ENCODE results near the gene PGAM2.

- TF ChIP-seq, protein P1, sequence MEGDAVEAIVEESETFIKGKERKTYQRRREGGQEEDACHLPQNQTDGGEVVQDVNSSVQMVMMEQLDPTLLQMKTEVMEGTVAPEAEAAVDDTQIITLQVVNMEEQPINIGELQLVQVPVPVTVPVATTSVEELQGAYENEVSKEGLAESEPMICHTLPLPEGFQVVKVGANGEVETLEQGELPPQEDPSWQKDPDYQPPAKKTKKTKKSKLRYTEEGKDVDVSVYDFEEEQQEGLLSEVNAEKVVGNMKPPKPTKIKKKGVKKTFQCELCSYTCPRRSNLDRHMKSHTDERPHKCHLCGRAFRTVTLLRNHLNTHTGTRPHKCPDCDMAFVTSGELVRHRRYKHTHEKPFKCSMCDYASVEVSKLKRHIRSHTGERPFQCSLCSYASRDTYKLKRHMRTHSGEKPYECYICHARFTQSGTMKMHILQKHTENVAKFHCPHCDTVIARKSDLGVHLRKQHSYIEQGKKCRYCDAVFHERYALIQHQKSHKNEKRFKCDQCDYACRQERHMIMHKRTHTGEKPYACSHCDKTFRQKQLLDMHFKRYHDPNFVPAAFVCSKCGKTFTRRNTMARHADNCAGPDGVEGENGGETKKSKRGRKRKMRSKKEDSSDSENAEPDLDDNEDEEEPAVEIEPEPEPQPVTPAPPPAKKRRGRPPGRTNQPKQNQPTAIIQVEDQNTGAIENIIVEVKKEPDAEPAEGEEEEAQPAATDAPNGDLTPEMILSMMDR (IDR thresholded peaks at IDR 0.05): no peak
- TF ChIP-seq POLR2A (IDR thresholded peaks at IDR 0.05) (no peak), EP300 (IDR thresholded peaks at IDR 0.05) (no peak), POLR2AphosphoS5 (IDR thresholded peaks at IDR 0.05) (no peak)
Observed at GRCh38 chr7:44108768-44109750, 43.7 kb upstream of the PGAM2 start.

Measured in suprapubic skin (tissue), 4 donors.